ENCODE measurements around the gene HIGD1A.

The HIGD1A gene

DNA sequence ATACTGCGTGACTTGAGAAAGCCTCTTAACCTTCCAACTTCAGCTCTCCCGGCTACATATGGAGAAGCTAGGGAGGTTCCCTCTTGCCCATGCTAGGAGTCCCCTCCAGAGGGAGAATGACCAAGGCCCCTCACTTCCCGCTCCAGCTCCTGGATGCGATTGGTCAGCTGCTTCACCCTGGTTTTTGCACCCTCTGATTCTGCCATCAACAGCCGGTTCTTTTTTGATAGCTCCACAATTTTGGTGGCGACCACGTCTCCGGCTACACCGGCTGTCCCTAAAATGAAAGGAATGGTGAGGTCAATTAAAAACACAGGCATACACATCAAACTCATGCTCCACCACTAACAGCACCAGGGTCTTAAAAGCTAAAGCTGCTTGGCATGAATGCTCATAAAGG lies 51.8 kb downstream of the HIGD1A start:
- Histone ChIP-seq H3K36me3 (ENCODE audit: low read length) (no peaks in the 10 kb centered on the region), H3K4me2 (ENCODE audit: low read depth, low read length, poor library complexity, severe bottlenecking) (no peak overlapping the region), H3K79me2 (ENCODE audit: insufficient read depth, low read length) (no peaks in the 10 kb centered on the region), H4K20me1 (ENCODE audit: low read depth, low read length) (no peaks in the 10 kb centered on the region), H3K9me3 (ENCODE audit: insufficient read depth, low read length) (no peaks in the 10 kb centered on the region), H3K27me3 (ENCODE audit: low read length) (peaks cover 3% of the 10 kb centered on the region; the same call in 1 of the 2 replicates), H3F3A (ENCODE audit: insufficient read depth) (no peaks in the 10 kb centered on the region), H2AFZ (ENCODE audit: low read depth, low read length, severe bottlenecking) (no peak overlapping the region), H3K27ac (ENCODE audit: low read depth, low read length) (no peak overlapping the region), H3K9me2 (replicated peaks; ENCODE audit: insufficient read depth, low read length) (no peaks in the 10 kb centered on the region), H3K9ac (ENCODE audit: low read length) (no peak overlapping the region), H3K4me3 (ENCODE audit: insufficient read depth, low read length, poor library complexity, severe bottlenecking) (no peak overlapping the region)
- TF ChIP-seq, protein P1, sequence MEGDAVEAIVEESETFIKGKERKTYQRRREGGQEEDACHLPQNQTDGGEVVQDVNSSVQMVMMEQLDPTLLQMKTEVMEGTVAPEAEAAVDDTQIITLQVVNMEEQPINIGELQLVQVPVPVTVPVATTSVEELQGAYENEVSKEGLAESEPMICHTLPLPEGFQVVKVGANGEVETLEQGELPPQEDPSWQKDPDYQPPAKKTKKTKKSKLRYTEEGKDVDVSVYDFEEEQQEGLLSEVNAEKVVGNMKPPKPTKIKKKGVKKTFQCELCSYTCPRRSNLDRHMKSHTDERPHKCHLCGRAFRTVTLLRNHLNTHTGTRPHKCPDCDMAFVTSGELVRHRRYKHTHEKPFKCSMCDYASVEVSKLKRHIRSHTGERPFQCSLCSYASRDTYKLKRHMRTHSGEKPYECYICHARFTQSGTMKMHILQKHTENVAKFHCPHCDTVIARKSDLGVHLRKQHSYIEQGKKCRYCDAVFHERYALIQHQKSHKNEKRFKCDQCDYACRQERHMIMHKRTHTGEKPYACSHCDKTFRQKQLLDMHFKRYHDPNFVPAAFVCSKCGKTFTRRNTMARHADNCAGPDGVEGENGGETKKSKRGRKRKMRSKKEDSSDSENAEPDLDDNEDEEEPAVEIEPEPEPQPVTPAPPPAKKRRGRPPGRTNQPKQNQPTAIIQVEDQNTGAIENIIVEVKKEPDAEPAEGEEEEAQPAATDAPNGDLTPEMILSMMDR (IDR thresholded peaks at IDR 0.05; ENCODE audit: insufficient read depth, low read length, poor library complexity, severe bottlenecking), result no peak
- TF ChIP-seq EZH2phosphoT487 (conservative IDR thresholded peaks at IDR 0.05; ENCODE audit: low read length), result no peak

DNA sequence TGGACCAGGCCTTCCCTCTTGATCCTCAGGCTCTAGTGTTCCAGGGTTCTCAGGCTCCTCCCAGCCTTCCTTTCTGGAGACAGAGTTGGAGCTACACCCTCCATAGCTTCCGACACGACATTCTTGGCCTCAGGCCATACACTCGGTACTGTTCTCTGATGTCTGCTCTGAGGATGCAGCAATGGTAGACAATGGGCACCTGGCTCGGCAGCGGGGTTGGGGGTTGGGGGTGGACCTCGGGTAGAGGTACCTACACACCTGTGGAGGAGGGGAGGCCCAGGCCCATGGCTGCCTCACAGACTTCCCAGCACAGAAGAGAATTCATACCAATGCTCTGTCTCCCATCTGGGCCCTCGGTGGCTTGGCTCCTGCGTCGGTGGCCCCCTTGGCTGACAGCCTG lies 52.7 kb downstream of the HIGD1A start:
- H3K27me3 ChIP-seq (ENCODE audit: low read length), result peaks cover 3% of the 10 kb centered on the region; the same call in 1 of the 2 replicates
- no peaks in the 10 kb centered on the region for H3K79me2 ChIP-seq (ENCODE audit: insufficient read depth, low read length)
- TF ChIP-seq, protein P1 (IDR thresholded peaks at IDR 0.05; ENCODE audit: insufficient read depth, low read length, poor library complexity, severe bottlenecking), result no peak
- TF ChIP-seq EZH2phosphoT487 (conservative IDR thresholded peaks at IDR 0.05; ENCODE audit: low read length), result no peak
- H3K4me3 ChIP-seq (ENCODE audit: insufficient read depth, low read length, poor library complexity, severe bottlenecking), result no peak overlapping the region
- no peak overlapping the region for H2AFZ ChIP-seq (ENCODE audit: low read depth, low read length, severe bottlenecking)
- H3K27ac ChIP-seq (ENCODE audit: low read depth, low read length), result no peak overlapping the region
- H4K20me1 ChIP-seq (ENCODE audit: low read depth, low read length), result no peaks in the 10 kb centered on the region
- H3K9me2 ChIP-seq (replicated peaks; ENCODE audit: insufficient read depth, low read length), result no peaks in the 10 kb centered on the region
- no peaks in the 10 kb centered on the region for H3K9me3 ChIP-seq (ENCODE audit: insufficient read depth, low read length)
- no peak overlapping the region for H3K9ac ChIP-seq (ENCODE audit: low read length)
- H3K4me2 ChIP-seq (ENCODE audit: low read depth, low read length, poor library complexity, severe bottlenecking), result no peak overlapping the region
- H3K36me3 ChIP-seq (ENCODE audit: low read length), result no peaks in the 10 kb centered on the region
- no peaks in the 10 kb centered on the region for H3F3A ChIP-seq (ENCODE audit: insufficient read depth)

DNA sequence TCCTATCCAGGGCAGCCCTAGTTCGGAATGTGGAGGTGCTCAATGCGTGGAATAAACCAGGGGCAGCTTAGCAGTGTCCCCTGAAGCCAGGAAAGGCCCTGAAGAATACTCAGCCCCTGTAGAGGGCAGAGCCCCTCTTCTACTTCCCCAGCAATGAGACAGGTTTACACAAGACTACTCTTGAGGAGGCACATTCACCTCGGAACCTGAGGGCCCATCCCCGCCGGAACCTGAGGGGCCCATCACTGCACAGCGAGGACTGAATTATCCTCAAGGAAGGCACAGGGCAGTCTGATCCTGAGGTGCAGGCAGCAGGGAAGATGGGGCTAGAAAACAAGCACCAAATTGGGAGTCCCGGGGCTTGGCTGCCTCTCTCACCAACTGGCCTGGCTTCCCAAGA lies 53.5 kb downstream of the HIGD1A start:
- no peak overlapping the region for H3K9ac ChIP-seq (ENCODE audit: low read length)
- TF ChIP-seq EZH2phosphoT487 (conservative IDR thresholded peaks at IDR 0.05; ENCODE audit: low read length), result no peak
- TF ChIP-seq, protein P1 (IDR thresholded peaks at IDR 0.05; ENCODE audit: insufficient read depth, low read length, poor library complexity, severe bottlenecking), result no peak
- H3K36me3 ChIP-seq (ENCODE audit: low read length), result no peaks in the 10 kb centered on the region
- no peak overlapping the region for H3K4me2 ChIP-seq (ENCODE audit: low read depth, low read length, poor library complexity, severe bottlenecking)
- H3K27me3 ChIP-seq (ENCODE audit: low read length), result peaks cover 3% of the 10 kb centered on the region; the same call in 1 of the 2 replicates
- no peaks in the 10 kb centered on the region for H3F3A ChIP-seq (ENCODE audit: insufficient read depth)
- no peak overlapping the region for H2AFZ ChIP-seq (ENCODE audit: low read depth, low read length, severe bottlenecking)
- H4K20me1 ChIP-seq (ENCODE audit: low read depth, low read length), result no peaks in the 10 kb centered on the region
- H3K27ac ChIP-seq (ENCODE audit: low read depth, low read length), result no peak overlapping the region
- H3K9me3 ChIP-seq (ENCODE audit: insufficient read depth, low read length), result no peaks in the 10 kb centered on the region
- H3K79me2 ChIP-seq (ENCODE audit: insufficient read depth, low read length), result no peaks in the 10 kb centered on the region
- no peaks in the 10 kb centered on the region for H3K9me2 ChIP-seq (replicated peaks; ENCODE audit: insufficient read depth, low read length)
- H3K4me3 ChIP-seq (ENCODE audit: insufficient read depth, low read length, poor library complexity, severe bottlenecking), result no peak overlapping the region
